ENCODE data around the gene HCFC1. TPM values are rescaled to one million over a fixed set of nuclear protein-coding genes. Genes with fewer than 3 reads are reported as not detected.

HCFC1 gene
- total RNA-seq, 2 experiments from 2014 or later: 136 to 138 TPM

DNA sequence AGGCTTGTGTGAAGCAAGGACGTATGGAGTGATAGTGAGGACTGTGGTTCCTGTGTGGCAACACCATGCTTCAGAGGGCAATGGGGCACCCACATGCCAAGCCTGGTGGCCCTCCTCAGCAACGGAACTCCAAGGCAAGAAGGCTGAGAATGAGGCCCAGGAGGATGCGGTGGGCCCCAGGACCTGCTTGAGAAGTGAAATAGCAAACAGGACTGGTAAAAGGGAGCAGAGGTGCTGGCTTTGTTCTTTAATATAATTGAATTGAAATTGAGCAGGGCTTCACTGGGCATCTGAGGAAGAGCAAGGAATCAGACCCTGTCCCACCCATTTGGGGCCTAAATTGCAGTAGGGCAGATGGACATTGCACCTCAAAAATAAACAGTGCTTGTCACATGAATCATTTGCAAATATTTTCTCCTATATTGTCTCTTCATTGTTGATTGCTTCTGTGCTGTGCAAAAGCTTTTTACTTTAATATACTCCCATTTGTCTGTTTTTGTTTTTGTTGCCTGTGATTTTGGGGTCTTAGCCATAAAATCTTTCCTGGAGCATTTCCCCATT is 3.2 kb upstream of the HCFC1 start:
- H3K27ac Mint-ChIP-seq: peak overlapping the region; percentile 95
- peaks cover 20% of the 10 kb centered on the region for H3K4me1 Mint-ChIP-seq
- ATAC-seq (no peak), DNase-seq (no peak)
- peaks cover 4% of the 10 kb centered on the region for H3K36me3 Mint-ChIP-seq
- CTCF ChIA-PET: interaction anchor here (1.0 kb wide), 1 partner anchor 9 kb away, joined by 4 read pairs; no protein-coding TSS in a partner anchor
- H3K27me3 Mint-ChIP-seq: no peaks in the 10 kb centered on the region
- H3K9me3 Mint-ChIP-seq (ENCODE audit: low read depth): no peaks in the 10 kb centered on the region
- H3K4me3 Mint-ChIP-seq: peak overlapping the region; percentile 89

DNA sequence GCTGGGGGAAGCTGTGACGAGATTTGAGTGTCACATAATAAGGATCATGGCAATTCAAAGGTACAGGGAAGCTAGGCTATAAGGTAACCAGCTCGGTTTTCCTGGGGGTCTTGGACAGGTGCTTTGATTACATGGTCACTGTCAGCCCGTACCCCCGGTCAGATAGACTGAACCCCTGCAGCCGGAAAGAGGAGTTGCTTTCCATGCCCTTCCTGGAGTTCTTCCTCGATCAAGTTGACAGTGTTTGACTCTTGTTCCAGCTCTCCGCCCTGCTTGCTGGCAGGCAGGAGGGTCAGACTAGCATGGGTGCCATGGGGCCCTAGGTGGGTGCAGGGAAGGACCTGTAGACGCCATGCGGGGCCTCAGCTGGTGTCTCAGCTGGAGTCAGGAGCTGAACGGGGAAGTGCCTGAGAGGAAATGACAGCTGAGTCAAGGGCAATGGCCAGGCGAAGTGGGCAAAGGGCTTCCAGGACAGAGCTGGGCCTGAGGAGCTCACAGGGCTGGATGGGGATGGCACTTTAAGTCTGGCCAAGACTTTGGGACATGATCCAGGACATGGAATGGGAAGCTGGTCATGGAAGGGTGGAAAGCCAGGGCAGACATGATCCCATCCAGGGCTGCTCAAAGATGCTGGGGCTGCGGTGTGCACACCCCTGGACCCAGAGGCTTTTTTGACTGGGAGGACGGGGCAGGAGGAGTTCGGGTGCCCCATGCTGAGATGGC is 2.5 kb upstream of the HCFC1 start:
- no peak for ATAC-seq

DNA sequence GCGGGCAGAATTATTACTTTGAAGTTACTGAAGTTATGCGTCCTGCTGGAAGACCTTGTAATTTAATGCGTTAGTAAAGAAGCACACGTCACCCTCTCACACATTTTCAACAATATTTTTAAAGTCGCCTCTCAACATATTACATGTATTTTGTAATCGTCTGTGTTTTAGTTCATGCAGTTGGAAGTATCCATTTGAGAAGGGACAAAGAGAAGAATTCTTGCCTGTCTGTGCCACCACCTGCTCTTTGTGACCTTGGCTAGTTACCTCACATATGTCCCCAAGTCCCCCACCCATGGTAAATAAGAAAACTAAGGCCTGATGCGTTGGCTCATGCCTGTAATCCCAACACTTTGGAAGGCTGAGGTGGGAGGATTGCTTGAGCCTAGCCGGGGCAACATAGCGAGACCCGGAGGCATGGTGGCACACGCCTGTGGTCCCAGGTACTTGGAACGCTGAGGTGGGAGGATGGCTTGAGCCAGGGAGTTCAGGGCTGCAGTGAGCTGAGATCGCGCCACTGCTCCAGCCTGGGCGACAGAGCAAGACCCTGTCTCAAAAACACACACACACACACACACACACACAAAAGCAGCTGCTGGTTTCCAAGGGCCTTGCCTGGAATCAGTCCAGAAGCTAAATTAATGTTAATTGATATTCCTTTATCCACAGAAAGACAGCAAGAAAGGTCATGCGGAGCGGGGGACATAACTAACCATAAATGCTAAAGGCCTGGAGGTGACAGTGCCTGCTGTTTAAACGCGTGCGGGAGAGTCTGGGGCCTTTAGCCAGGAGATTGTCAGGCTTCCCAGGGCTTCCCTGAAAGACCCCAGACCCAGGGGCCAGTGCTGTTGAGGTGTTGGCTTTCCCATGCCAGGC is 1.7 kb upstream of the HCFC1 start:
- Mint-ChIP-seq H3K4me3 (peak overlapping the region; percentile 89), H3K9me3 (ENCODE audit: low read depth) (no peaks in the 10 kb centered on the region), H3K27ac (peak overlapping the region; percentile 95), H3K4me1 (peaks cover 20% of the 10 kb centered on the region), H3K27me3 (no peaks in the 10 kb centered on the region), H3K36me3 (peaks cover 12% of the 10 kb centered on the region)
- ATAC-seq (no peak), DNase-seq (no peak)
- CTCF ChIA-PET: interaction anchor here (1.0 to 1.7 kb wide), 2 partner anchors 8 to 11 kb away, joined by 4 to 6 read pairs; no protein-coding TSS in a partner anchor

More for the DNA sequence above, 2.5 kb upstream of the HCFC1 start:
- CTCF ChIA-PET: interaction anchor here (1.0 to 1.7 kb wide), 2 partner anchors 7 to 10 kb away, joined by 4 to 6 read pairs; no protein-coding TSS in a partner anchor
- Mint-ChIP-seq H3K27ac (peak overlapping the region; percentile 95), H3K9me3 (ENCODE audit: low read depth) (no peaks in the 10 kb centered on the region), H3K4me3 (peak overlapping the region; percentile 89), H3K4me1 (peaks cover 20% of the 10 kb centered on the region), H3K36me3 (peaks cover 10% of the 10 kb centered on the region), H3K27me3 (no peaks in the 10 kb centered on the region)
- no peak for DNase-seq

DNA sequence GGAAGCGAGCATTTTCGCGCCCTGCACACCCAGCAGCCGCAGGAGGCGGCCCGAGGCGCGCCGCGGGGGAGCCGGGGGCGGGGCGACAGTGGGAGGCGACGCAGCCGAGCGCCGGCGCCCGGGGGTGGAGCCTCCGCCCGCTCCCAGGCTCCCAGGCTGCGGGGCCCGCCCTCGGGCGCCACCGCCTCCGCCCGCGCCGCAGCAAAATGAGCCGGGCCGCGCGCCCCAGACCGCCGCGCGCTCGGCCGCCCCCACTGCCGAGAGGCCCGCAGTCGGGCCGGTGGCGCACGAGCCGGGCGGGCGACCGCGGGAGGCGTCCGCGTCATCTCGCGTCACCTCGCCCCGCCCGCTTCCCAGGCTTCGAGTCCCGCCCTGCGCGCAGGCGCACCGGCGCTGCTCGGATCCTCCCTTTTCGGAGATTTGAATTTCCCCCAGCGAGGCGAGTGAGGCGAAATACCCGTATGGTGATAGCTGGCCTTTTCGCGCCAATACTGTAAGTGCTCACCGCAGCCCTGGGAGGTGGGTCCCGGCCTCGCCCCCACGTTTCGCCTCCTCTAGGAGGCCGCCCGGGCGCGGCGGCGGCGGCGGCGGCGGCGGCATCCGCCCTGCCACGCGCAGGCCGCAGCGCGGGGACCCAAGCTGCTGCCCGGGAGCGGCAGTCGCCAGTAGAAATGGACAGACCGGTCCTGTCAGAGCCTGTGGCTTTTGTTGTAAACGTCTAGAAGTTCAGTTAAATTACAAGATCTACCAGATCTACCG is 929 bp upstream of the HCFC1 start, which contains the start of gene TMEM187:
Gene TMEM187 (plus strand): TSS at position 387 of the 759 bp plus-strand sequence. CDS start 9,309 bp downstream, outside the sequence.
- H3K9me3 Mint-ChIP-seq (ENCODE audit: low read depth): no peaks in the 10 kb centered on the region
- peaks cover 22% of the 10 kb centered on the region for H3K4me1 Mint-ChIP-seq
- H3K36me3 Mint-ChIP-seq: peaks cover 20% of the 10 kb centered on the region
- CTCF ChIA-PET: interaction anchor here (1.3 to 1.7 kb wide), 2 partner anchors 9 to 40 kb away, joined by 3 to 6 read pairs; no protein-coding TSS in a partner anchor
- no peaks in the 10 kb centered on the region for H3K27me3 Mint-ChIP-seq
- peak within 1 kb of the TSS; percentile 95 for H3K4me3 Mint-ChIP-seq
- H3K27ac Mint-ChIP-seq: peak within 1 kb of the TSS; percentile 100
- DNase-seq: peak; percentile 94
- peak; percentile 53 for ATAC-seq

DNA sequence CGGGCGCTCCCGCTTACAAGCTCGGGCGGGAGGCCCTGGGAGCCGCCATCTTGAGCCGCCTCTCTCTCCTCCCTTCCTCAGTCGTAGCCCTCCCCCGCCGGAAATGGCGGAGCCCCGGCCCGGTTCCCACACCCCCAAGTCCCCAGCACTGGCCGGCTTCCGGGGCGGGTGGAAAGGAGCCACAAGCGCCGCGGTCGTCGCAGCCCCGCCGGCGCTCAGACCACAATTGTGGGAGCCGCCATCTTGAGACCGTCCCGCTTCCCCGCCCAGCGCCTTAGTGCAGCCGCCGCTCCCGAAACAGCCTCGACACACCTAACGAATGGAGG is 531 bp downstream of the HCFC1 start:
- DNase-seq (peak; percentile 92), ATAC-seq (peak; percentile 40)
- Mint-ChIP-seq H3K27ac (peak overlapping the region; percentile 100), H3K9me3 (ENCODE audit: low read depth) (no peaks in the 10 kb centered on the region), H3K4me1 (peaks cover 36% of the 10 kb centered on the region), H3K36me3 (peaks cover 24% of the 10 kb centered on the region), H3K27me3 (no peaks in the 10 kb centered on the region), H3K4me3 (peak overlapping the region; percentile 95)
- CTCF ChIA-PET: interaction anchor here (0.8 to 5.7 kb wide), 5 partner anchors 9 to 428 kb away, joined by 3 to 49 read pairs (median 4); partner anchors contain the start of genes ARHGAP4, PLXNB3 and RPL10

DNA sequence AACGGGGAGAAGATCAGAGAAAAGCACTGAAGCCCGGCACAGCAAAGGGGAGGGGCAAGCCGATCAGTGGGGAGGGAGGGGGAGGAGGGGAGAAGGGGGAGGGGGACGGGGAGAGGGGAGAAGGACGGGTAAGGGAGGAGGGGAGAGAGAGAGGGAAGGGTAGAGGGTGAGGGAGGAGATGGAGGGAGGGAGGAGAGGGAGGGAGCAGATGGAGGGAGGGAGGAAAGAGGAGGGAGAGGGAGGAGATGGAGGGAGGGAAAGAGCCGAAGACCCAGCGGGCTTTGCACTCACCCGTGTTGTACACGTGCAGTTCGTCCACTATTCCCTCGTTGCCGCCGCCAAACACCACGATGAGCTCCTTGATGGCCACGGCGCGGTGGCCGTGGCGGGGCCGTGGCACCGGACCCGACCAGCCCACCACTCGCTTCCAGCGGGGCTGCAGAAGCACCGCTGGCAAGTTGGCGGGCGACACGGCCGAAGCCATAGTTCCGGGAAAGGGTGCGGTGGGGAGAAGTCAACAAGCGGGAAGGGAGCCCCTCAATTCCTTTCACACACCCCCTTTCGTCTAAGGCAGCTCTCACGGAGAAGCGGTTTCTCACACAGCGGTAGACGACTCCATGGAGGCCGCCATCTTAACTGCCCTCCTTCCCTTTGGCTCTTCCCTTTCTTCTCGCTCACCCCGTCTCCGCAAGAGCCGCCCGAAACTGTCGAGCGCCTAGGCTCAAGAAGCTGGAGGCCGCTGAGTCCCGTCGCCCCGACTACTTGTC is 1.1 kb downstream of the HCFC1 start:
- DNase-seq: peak; percentile 61

DNA sequence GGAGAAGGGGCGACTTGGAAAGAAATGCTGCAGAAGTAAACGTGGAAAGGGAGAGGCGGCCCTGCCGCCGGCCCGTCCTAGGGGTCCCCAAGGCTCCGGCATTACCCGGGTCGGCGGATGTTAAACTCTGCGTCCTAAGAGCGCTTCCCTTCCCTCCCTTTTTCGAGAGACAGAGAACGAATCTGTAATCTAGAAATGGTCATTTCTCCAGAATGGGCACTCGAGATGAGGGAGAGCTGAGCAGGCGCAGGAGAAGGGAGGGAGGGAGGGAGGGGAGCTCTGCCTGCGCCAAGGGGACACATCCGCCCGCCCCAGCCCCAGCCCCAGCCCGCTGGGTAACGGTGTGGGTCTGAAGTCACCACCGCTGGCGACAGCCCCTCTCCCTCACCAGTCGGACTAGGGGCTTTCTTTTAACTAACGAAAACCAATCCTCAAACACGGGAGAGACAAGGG is 1.7 kb downstream of the HCFC1 start:
- DNase-seq: no peak
- peaks cover 39% of the 10 kb centered on the region for H3K4me1 Mint-ChIP-seq
- H3K27me3 Mint-ChIP-seq: no peaks in the 10 kb centered on the region
- CTCF ChIA-PET: interaction anchor here (1.4 to 7.2 kb wide), 4 partner anchors 12 to 429 kb away, joined by 4 to 52 read pairs (median 27); partner anchors contain the start of genes ARHGAP4 and RPL10
- peaks cover 24% of the 10 kb centered on the region for H3K36me3 Mint-ChIP-seq
- ATAC-seq: no peak
- peak overlapping the region; percentile 100 for H3K27ac Mint-ChIP-seq
- H3K4me3 Mint-ChIP-seq: peak overlapping the region; percentile 95
- no peaks in the 10 kb centered on the region for H3K9me3 Mint-ChIP-seq (ENCODE audit: low read depth)

More for the DNA sequence above, 1.1 kb downstream of the HCFC1 start:
- H3K27me3 Mint-ChIP-seq: no peaks in the 10 kb centered on the region
- peak overlapping the region; percentile 95 for H3K4me3 Mint-ChIP-seq
- peaks cover 24% of the 10 kb centered on the region for H3K36me3 Mint-ChIP-seq
- no peaks in the 10 kb centered on the region for H3K9me3 Mint-ChIP-seq (ENCODE audit: low read depth)
- ATAC-seq: peak; percentile 5
- peaks cover 36% of the 10 kb centered on the region for H3K4me1 Mint-ChIP-seq
- H3K27ac Mint-ChIP-seq: peak overlapping the region; percentile 100
- CTCF ChIA-PET: interaction anchor here (0.8 to 7.2 kb wide), 6 partner anchors 10 to 428 kb away, joined by 3 to 52 read pairs (median 4); partner anchors contain the start of genes ARHGAP4, PLXNB3 and RPL10

DNA sequence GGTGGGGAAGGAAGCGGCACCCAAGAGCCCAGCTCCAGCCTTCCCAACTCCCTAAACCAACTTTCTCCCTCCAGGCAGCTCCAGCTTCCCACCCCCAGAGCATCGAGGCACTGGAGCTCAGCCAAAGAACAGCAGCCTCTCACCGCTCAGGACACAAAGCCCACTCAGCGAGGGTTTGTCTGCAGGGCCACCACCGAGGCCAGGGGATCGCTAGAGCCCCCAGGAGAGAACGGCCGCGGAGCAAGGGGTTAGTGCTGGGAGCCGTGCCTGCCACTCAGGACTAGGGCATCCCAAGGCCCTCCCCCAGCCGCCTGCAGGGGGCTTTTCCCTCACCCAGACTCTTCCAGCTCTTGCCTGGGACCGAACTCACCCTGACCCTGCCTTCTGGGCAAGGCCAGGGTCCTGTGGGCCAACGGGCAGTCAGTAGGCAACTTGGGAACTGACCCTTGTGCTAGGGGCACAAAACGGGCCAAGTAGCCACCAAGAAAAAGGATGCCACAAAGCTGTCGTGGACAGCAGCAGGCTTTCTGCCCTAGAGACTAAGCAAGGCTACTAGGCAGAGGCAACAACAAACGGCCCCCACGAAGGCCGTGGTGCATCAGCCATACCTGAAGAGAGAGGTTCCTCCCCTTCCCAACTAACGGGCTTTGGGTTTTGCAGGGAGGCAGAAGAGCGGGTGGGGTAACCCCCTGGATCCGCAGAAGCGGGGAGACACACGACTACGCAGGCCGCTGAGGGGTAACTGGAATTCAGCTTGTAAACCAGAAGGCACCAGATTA is 2.3 kb downstream of the HCFC1 start:
- Mint-ChIP-seq H3K27ac (peak overlapping the region; percentile 100), H3K27me3 (no peaks in the 10 kb centered on the region), H3K4me1 (peaks cover 35% of the 10 kb centered on the region), H3K4me3 (peak overlapping the region; percentile 95), H3K36me3 (peaks cover 24% of the 10 kb centered on the region), H3K9me3 (ENCODE audit: low read depth) (no peaks in the 10 kb centered on the region)
- CTCF ChIA-PET: interaction anchor here (1.7 to 7.2 kb wide), 4 partner anchors 12 to 44 kb away, joined by 5 to 52 read pairs (median 27); partner anchors contain the start of gene ARHGAP4
- DNase-seq (no peak), ATAC-seq (no peak)

DNA sequence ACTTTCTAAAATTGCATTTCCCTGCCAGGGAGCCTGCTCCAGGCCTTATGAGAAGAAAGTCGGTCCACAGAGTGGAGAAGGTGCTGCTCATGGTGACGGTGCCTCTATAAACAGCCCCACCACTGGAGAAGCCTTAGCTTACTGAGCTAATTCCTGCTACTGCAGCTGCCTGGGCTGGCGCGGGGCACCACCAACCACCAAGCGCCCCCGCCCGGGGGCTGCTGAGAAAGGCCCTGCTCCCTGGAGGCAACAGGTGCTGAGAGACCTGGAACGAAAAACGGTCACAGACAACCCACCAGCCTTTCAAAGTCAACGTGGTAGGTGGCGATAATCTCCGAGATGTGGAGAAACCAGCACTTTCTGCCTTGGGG is 2.9 kb downstream of the HCFC1 start:
- DNase-seq: peak; percentile 65
- ATAC-seq: no peak
- CTCF ChIA-PET: interaction anchor here (1.7 to 7.2 kb wide), 3 partner anchors 13 to 44 kb away, joined by 5 to 52 read pairs (median 49); partner anchors contain the start of gene ARHGAP4

DNA sequence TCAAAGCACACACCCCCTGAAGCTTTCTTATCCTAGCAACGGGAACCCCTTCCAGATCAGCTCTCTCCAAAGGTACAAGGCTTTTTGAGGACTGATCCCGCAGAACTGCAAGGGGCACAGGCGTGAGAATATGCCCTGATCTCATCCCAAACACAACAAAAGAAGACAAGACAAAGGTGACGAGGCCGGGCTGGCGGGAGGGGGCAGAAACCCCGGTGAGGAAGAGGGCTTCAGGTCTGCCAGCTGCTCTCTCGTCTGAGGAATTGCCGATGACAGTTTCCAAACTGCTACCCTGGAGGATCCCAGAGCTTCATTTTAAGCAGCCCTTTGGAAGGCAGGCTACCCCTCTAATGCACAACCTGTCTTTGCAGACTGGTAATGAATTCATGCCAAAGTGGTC is 3.4 kb downstream of the HCFC1 start:
- no peak for DNase-seq

More for the DNA sequence above, 2.9 kb downstream of the HCFC1 start:
- Mint-ChIP-seq H3K27ac (peak overlapping the region; percentile 100), H3K4me3 (peak overlapping the region; percentile 95), H3K9me3 (ENCODE audit: low read depth) (no peaks in the 10 kb centered on the region), H3K36me3 (peaks cover 24% of the 10 kb centered on the region), H3K27me3 (no peaks in the 10 kb centered on the region), H3K4me1 (peaks cover 30% of the 10 kb centered on the region)

More for the DNA sequence above, 3.4 kb downstream of the HCFC1 start:
- H3K27me3 Mint-ChIP-seq: no peaks in the 10 kb centered on the region
- peak overlapping the region; percentile 100 for H3K27ac Mint-ChIP-seq
- CTCF ChIA-PET: interaction anchor here (1.7 to 7.2 kb wide), 5 partner anchors 13 to 205 kb away, joined by 5 to 52 read pairs (median 11); partner anchors contain the start of gene ARHGAP4
- H3K4me3 Mint-ChIP-seq: peak overlapping the region; percentile 95
- H3K4me1 Mint-ChIP-seq: peaks cover 27% of the 10 kb centered on the region
- ATAC-seq: no peak
- H3K9me3 Mint-ChIP-seq (ENCODE audit: low read depth): no peaks in the 10 kb centered on the region
- H3K36me3 Mint-ChIP-seq: peaks cover 23% of the 10 kb centered on the region

All from activated CD8-positive, alpha-beta memory T cell treated with anti-CD3 and anti-CD28 coated beads, Interleukin-2, amount 10 ng/mL, durations not matched to agents 7 days and 5 days (primary cell).